Right atrium auricular region (tissue), 2 donors: ENCODE results near the gene TMSB4X. TPM values are rescaled to one million over a fixed set of nuclear protein-coding genes. Genes with fewer than 3 reads are reported as not detected.

Source experiments
- DNase-seq: peaks from one replicate; pipeline ENCODE4 v3.0.0-alpha.2; 2019; ENCODE audit warnings: low spot score
- H3K27ac ChIP-seq, 2 donors: fragments of 200-600 bp; sonication (generic); 1 replicate in 1 of 2; 2 replicates in 1 of 2; pipeline ENCODE4 v1.5.1; 2016 to 2019
- H3K27me3 ChIP-seq, 2 donors: fragments of 200-600 bp; sonication (generic); one replicate each; pipeline versions ENCODE4 v1.5.1 to v1.6.0; 2017 to 2019
- H3K36me3 ChIP-seq: fragments of 200-600 bp; sonication (generic); one replicate; pipeline ENCODE4 v1.5.1; 2016
- H3K4me1 ChIP-seq, 2 donors: fragments of 200-600 bp; sonication (generic); one replicate each; pipeline versions ENCODE4 v1.5.1 to v1.6.0; 2017 to 2019
- H3K4me3 ChIP-seq, 2 donors: fragments of 200-600 bp; sonication (generic); 1 replicate in 1 of 2; 2 replicates in 1 of 2; pipeline ENCODE4 v1.5.1; 2017 to 2019; ENCODE audit warnings: mild to moderate bottlenecking in 1 of 2, moderate library complexity in 1 of 2
- H3K9me3 ChIP-seq, 2 donors: fragments of 200-600 bp; sonication (generic); one replicate each; pipeline ENCODE4 v1.5.1; 2019
- total RNA-seq, 2 donors: library from RNA; depleted of rRNA; stranded (reverse); fragments of >200 nt; gene quantifications; one replicate each; pipeline ENCODE4 v1.1.0, GENCODE V29; 2016
- TF ChIP-seq, protein P1 (sequence below), 2 donors: fragments of 200-600 bp; sonication (generic); IDR thresholded peaks; one replicate each; pipeline ENCODE4 v1.5.1; 2019; ENCODE audit warnings: antibody characterized with exemption in 2 of 2

TMSB4X gene
- total RNA-seq, 2 donors from 2014 or later: 1,780 to 2,397 TPM

DNA sequence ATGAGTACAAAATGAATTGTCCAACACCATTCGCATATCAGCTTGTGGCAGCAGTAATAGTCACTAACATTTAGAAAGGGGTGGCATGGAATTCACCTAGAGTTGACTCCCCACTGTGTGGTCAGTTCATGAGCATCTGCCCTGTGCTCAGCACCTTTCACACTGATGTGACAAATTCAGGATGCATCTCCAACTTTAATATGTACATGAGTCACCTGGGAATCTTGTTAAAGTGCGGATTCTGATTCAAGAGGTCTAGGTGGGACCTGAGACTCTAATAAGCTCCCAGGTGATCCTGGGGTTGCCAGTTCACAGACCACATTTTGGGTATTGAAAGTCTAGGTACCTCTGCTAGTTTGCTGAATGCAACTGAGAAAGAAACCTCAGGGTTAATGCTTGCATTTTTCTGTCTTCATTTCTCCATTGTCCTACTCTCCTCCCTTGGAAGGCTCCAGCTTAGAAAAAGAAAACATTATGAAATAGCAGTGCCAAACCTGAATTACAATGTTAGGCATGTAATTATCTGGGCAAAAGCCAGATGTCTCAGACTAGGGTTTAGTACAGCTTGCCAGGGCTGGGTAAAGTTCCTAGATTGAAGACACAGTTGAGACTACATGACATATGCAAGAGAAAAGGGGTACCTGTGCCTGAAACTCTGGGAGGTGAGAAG is 32.7 kb downstream of the TMSB4X start:
- TF ChIP-seq, protein P1, sequence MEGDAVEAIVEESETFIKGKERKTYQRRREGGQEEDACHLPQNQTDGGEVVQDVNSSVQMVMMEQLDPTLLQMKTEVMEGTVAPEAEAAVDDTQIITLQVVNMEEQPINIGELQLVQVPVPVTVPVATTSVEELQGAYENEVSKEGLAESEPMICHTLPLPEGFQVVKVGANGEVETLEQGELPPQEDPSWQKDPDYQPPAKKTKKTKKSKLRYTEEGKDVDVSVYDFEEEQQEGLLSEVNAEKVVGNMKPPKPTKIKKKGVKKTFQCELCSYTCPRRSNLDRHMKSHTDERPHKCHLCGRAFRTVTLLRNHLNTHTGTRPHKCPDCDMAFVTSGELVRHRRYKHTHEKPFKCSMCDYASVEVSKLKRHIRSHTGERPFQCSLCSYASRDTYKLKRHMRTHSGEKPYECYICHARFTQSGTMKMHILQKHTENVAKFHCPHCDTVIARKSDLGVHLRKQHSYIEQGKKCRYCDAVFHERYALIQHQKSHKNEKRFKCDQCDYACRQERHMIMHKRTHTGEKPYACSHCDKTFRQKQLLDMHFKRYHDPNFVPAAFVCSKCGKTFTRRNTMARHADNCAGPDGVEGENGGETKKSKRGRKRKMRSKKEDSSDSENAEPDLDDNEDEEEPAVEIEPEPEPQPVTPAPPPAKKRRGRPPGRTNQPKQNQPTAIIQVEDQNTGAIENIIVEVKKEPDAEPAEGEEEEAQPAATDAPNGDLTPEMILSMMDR (IDR thresholded peaks at IDR 0.05): no peak
- H3K9me3 ChIP-seq: no peaks in the 10 kb centered on the region
- no peaks in the 10 kb centered on the region for H3K36me3 ChIP-seq
- DNase-seq: no peak
- H3K27ac ChIP-seq: no peak overlapping the region
- H3K4me1 ChIP-seq: peaks cover 0 to 12% of the 10 kb centered on the region in 2 donors
- no peaks in the 10 kb centered on the region for H3K27me3 ChIP-seq
- no peak overlapping the region for H3K4me3 ChIP-seq

DNA sequence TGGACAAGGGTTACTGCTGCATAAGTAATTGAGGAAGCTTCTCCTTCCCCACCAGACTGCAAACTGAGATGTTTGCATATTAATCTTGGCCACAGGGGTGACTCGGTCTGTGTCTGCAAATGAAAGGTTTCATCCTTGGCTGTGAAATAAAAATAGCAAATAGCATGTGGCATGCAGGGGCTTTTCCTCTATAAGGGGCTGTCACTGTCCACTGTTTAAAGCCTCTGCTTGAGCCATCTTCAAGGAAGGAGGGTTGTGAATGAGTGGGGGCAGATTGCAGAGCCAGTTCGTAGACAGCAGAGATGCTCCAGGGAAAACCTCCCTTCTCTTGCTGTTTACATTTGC is 33.3 kb downstream of the TMSB4X start:
- no peak overlapping the region for H3K4me3 ChIP-seq
- no peak overlapping the region for H3K27ac ChIP-seq
- TF ChIP-seq, protein P1 (IDR thresholded peaks at IDR 0.05): no peak
- DNase-seq: no peak
- H3K4me1 ChIP-seq: peaks cover 0 to 12% of the 10 kb centered on the region in 2 donors
- no peaks in the 10 kb centered on the region for H3K9me3 ChIP-seq
- H3K36me3 ChIP-seq: no peaks in the 10 kb centered on the region
- H3K27me3 ChIP-seq: no peaks in the 10 kb centered on the region

DNA sequence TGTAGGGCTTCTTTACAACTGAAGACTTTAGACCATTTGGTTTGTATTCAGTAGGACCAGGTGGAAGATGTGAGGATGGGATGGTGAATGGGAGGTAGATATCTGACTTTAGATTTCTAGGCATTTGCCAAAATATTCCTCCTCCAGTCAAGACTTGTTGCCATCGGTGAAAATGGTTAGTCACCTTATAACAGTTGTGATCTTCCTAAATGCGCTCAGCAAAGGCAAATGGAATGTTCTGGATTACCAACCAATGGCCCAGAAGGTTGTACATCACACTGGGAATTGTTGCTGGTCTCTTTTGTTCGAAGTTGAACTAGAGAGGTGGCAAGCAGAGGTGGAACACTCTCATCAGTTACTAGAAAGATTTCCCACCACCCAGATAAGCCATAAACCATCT is 33.9 kb downstream of the TMSB4X start:
- Histone ChIP-seq H3K27me3 (no peaks in the 10 kb centered on the region), H3K4me3 (no peak overlapping the region), H3K4me1 (peaks cover 0 to 13% of the 10 kb centered on the region in 2 donors), H3K27ac (peak overlapping the region in 1 of 2 donors; percentile 5), H3K36me3 (no peaks in the 10 kb centered on the region), H3K9me3 (no peaks in the 10 kb centered on the region)
- TF ChIP-seq, protein P1 (IDR thresholded peaks at IDR 0.05): no peak
- no peak for DNase-seq

DNA sequence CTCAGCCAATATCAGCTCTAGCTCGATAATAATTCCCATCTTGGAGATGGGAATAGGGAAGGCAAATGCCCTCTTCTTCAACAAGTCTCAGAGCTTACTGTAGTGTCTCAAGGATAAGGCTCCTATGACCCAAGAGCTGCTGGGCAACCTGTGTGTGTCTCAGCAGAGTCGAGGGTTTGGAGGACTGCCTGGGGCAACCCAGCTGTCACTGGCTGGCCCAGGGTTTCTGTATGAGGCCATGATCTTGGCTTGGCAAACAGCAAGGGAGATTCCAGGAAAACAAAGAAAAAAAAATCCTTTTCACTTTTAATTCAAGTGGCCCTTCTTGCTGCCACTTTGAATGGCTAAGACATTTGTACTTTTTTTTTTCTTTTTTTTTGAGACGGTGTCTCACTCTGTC is 34.4 kb downstream of the TMSB4X start:
- Histone ChIP-seq H3K9me3 (no peaks in the 10 kb centered on the region), H3K4me1 (peaks cover 0 to 17% of the 10 kb centered on the region in 2 donors), H3K27me3 (no peaks in the 10 kb centered on the region), H3K4me3 (no peak overlapping the region), H3K27ac (peak overlapping the region in 1 of 2 donors; percentile 5), H3K36me3 (no peaks in the 10 kb centered on the region)
- DNase-seq: no peak
- TF ChIP-seq, protein P1 (IDR thresholded peaks at IDR 0.05): no peak

DNA sequence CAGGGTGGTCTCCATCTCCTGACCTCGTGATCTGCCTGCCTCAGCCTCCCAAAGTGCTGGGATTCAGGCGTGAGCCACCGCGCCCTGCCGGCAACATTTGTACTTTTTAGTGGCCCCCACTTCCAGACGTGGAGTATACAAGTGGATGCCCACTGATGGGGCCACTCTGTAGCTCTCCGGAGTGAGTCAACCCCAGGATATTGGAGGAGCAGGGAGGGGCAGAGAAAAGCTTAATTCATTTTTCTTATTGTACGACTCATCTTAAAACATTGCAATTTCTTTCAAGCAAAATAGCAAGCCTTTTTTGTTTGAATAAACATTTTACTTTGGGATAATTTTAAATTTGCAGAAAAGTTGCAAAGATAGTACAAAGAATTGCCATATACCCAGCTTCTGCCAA is 34.9 kb downstream of the TMSB4X start:
- H3K27me3 ChIP-seq: no peaks in the 10 kb centered on the region
- no peak overlapping the region for H3K4me3 ChIP-seq
- no peaks in the 10 kb centered on the region for H3K36me3 ChIP-seq
- TF ChIP-seq, protein P1 (IDR thresholded peaks at IDR 0.05): no peak
- H3K4me1 ChIP-seq: peaks cover 0 to 21% of the 10 kb centered on the region in 2 donors
- H3K9me3 ChIP-seq: no peaks in the 10 kb centered on the region
- no peak overlapping the region for H3K27ac ChIP-seq
- DNase-seq: no peak

DNA sequence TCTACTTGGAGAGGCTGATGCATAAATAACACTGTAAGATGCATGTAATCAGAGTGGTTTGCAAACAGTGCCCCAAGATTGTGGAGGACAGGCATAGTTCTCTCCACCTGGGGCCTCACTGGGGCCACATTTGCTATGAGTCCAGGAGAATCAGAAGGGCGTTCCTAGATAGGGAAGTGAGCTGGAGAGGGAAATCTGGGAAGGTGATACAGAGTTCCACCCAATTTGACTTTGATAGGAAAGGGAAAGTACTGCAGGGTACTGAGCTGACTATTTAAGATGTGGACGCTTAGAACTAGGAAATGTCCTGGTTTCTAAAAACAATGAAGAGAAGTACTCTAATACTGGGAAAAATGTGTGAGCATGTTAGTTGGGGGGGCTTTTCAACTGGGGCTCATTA is 35.6 kb downstream of the TMSB4X start:
- Histone ChIP-seq H3K27ac (no peak overlapping the region), H3K36me3 (no peaks in the 10 kb centered on the region), H3K9me3 (no peaks in the 10 kb centered on the region), H3K4me1 (peaks cover 0 to 21% of the 10 kb centered on the region in 2 donors), H3K4me3 (no peak overlapping the region), H3K27me3 (no peaks in the 10 kb centered on the region)
- TF ChIP-seq, protein P1 (IDR thresholded peaks at IDR 0.05): no peak
- no peak for DNase-seq
